HG03457 (cell line): ENCODE measurements around the gene TMOD1.
"Not testable (repeated sequence)": the region's sequence is repeated elsewhere in the genome, so short reads cannot be mapped to it uniquely, and the experiment has no call there.

Source experiments
- ATAC-seq: cut with Tn5 transposase; IDR thresholded peaks from one replicate; pipeline ENCODE4 v1.9.1; 2021; ENCODE audit warnings: moderate number of reproducible peaks; ENCODE audit not compliant: unreplicated experiment

TMOD1 gene

GRCh38 chr9:97563458-97564135, 62.1 kb downstream of the TMOD1 start:
- ATAC-seq = no peak

DNA sequence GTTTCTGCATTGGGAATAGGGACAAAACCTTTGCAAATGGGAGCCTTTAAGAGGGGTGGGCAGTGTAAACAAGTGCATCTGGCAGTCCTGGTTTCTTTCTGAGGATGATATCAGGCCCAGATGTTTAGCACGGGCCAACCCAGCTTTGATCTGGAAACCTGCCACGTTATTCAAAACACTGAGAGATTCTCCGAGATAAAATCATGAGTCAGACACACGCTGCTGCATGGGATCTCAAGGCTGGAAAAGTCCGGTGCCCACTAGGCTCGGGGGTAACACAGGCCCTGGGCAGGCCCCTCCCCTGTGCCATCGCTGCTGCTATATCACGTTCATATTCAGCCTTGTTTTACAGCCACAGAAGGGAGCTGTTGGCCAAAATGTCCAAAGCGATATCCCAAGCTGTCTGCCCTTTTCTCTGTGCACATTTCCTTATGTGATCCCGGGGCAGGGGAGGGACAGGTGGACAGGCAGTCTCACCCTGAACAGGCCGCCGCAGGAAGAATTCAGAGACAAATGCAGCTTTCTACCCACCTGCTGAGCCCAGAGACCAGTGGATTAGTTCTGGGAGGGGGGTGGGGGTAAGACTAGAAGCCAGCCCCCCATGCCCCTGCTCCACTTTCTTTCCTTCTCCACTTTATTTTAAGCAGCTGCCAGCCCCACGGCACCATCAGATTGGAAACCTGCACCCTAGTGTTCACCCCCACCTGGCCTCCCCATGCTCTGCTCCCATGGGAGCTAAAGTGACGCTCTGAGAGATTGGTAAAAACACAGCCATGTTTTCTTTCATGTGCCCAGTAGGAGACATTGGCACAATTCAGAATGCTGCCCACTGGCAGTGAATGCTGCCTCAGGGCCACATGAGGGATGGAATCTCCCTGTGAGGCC, 63.1 kb downstream of the TMOD1 start:
- ATAC-seq = no peak

DNA sequence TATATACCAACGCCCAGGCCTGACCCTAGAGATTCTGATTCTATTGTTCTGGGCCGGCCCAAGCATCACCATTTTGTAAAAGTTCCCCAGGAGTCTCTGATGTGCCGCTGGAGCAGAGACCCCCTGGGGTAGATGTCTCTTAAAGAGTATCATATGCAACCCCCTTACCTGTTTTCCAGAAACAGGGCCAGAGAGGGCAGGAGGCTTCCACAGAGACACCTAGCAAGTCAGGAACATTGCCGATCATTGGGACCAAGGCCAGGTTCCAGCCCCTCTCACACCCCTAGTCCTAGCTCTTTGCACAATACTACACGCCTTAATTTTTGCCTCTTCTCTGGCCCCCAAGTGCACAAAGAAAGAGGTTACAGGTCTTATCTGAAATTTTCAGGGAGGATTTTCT, 63.8 kb downstream of the TMOD1 start:
- no peak for ATAC-seq

- no peak for ATAC-seq
Measured at GRCh38 chr9:97567182-97567893, 65.9 kb downstream of the TMOD1 start.

- ATAC-seq = no peak
Measured at GRCh38 chr9:97567894-97568202, 66.4 kb downstream of the TMOD1 start.

GRCh38 chr9:97568461-97569275, 67.2 kb downstream of the TMOD1 start:
- no peak for ATAC-seq

DNA sequence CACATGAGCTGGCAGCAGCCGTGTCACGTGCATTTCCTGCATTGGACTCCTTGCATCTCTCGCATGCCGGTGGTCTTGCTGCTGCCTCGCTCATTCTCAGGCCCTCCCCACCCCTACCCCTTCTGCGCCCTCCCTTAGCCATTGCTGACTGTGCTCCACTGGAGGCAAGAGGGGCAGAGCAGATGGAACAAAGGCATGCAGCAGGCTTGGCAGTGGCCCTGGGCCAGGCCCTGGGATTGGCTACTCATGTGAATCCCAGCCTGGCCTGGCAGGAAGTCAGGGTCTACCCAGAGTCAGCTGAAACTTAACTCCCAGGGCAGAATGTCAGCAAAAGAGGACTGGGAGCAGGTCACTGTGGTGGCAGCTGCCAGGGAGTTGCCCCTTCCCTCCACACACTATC, 69.4 kb downstream of the TMOD1 start:
- ATAC-seq = no peak

DNA sequence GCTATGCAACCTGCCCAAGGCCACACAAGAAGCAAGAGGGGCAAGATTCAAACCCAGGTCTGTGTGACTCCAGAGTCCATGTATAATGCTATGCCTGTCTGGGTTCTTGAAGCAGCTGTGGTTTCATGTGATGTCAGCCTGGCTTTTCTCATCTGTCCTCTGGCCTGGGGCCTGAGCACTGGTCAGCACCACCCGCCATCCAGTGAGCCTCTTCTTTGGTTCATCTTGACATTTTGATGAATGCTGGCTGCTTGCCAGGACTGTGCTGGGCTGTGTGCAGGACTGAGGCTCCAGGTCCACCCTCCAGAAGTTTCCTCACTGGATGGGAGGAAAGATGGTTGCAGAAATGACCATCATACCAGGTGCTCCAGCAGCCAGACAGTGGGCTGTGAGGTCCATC, 70.2 kb downstream of the TMOD1 start:
- no peak for ATAC-seq

GRCh38 chr9:97572196-97572891, 70.9 kb downstream of the TMOD1 start:
- no peak for ATAC-seq

- no peak for ATAC-seq
Measured at GRCh38 chr9:97572892-97573365, 71.5 kb downstream of the TMOD1 start.

DNA sequence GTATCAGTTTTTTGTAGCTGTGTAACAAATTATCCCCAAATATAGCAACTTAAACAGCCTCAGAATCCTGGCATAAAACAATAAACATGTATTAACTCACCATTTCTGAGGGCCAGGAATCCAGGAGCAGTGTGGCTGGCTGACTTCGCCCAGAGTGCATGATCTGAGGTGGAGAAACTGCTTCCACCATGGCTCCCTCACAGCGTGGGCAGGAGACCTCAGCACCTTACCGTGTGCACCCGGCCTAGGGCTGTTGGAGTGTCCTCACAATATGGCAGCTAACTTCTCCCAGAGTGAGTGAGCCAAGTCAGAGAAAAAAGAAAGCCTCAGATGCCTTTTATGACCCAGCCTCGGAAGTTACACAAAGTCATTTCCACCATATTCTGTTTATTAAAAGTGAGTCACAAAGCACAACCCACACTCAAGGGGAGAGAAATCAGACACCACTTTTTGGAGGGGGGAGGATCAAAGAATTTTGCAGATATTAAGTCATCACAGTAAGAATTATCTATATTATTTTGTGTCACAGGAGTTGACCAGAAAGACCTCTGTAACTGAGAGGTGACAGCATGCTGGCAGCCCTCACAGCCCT, 72.1 kb downstream of the TMOD1 start:
- no peak for ATAC-seq

GRCh38 chr9:97574101-97574571, 72.7 kb downstream of the TMOD1 start:
- ATAC-seq = not testable (repeated sequence)

GRCh38 chr9:97574921-97575672, 73.6 kb downstream of the TMOD1 start:
- not testable (repeated sequence) for ATAC-seq

DNA sequence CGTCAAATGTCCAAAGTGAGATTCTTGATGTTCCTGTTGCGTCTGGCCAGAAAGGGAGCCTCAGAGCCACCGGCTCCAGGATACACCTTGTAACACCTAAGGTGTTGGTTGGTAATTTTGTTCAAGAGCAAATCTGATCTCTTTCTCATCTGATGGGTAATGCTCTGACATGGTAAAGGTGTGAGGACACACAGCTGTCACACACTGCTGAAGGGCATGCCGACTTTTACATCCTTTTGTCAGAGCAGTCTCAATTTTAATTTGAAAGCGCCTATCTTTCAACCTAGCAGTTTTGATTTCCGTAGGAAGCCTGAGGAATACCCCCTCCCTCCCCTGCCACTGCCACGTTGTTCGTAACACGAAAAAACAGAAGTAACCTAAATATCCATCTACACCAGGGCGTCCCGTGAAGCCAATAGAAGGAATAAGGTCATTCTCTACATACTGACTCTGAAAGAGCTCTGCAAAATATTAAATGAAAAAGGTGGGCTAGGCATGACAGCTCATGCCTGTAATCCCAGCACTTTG, 74.3 kb downstream of the TMOD1 start:
- ATAC-seq = no peak

DNA sequence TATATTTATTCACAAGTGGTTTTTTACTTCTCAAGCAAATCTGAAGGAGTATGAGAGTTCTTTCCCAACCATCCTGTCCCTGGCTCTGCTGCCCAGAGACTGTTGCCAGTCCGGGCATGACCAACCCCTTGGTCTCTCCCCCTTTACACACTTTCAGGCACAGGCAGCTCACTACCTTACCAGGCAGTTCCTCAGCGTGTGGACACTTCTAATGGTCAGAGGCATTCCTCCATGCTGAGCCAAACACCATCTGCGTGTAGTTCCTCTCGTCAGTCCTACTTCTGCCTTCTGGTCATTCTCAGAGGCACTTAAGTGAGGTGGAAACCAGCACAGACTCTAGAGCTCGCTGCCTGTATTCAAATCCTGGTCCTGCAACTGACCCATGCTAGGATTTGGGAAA, 75.6 kb downstream of the TMOD1 start:
- no peak for ATAC-seq

- no peak for ATAC-seq
Measured at GRCh38 chr9:97578846-97579245, 77.4 kb downstream of the TMOD1 start.

DNA sequence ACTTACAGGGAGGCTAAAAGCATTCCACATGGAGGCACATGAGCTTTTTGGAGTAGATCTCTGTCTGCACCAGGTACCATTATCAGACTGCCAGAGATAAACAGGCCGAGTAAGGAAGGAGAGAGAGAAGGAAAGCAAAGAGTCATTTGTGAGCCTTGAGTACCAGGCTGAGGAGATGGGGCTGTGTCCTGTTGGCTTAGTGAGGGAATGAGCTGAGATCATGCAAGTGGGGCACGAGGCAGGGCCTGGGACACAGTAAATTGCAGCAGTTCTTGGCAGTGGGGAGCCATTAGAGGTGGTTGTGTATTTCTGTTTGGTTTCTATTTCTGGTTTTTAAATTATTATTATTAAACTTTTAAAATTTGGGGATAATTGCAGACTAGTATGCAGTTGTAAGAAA, 78.4 kb downstream of the TMOD1 start:
- no peak for ATAC-seq

- not testable (repeated sequence) for ATAC-seq
Measured at GRCh38 chr9:97581590-97581989, 80.1 kb downstream of the TMOD1 start.

GRCh38 chr9:97584778-97585177, 83.3 kb downstream of the TMOD1 start:
- not testable (repeated sequence) for ATAC-seq
